Heart right ventricle (tissue), 16 donors: Measurements from ENCODE around the gene PDSS2. TPM values are rescaled to one million over a fixed set of nuclear protein-coding genes. Genes with fewer than 3 reads are reported as not detected.

Experiments used
- ATAC-seq, 8 donors: fragments of 200-7000 bp; cut with Tn5 transposase; one replicate each; pipeline ENCODE4 v1.9.1; 2020; ENCODE audit warnings: mild to moderate bottlenecking in 8 of 8, moderate library complexity in 8 of 8, moderate number of reproducible peaks in 1 of 8
- DNase-seq, 2 donors: peaks; one replicate each; pipeline ENCODE4 v3.0.0-alpha.2; 2020
- H3K27ac ChIP-seq, 10 donors: fragments of 200-600 bp; sonication (generic) in 2 of 10; one replicate each; pipeline versions ENCODE4 v1.5.0 to v1.8.0; 2020 to 2022; ENCODE audit warnings: mild to moderate bottlenecking in 3 of 10
- H3K27me3 ChIP-seq, 7 donors: fragments of 200-600 bp; one replicate each; pipeline ENCODE4 v1.8.0; 2021 to 2022; ENCODE audit warnings: mild to moderate bottlenecking in 2 of 7
- H3K36me3 ChIP-seq, 9 donors: fragments of 200-600 bp; sonication (generic) in 1 of 9; one replicate each; pipeline versions ENCODE4 v1.5.0 to v1.8.0; 2020 to 2022; ENCODE audit warnings: mild to moderate bottlenecking in 2 of 9
- H3K4me1 ChIP-seq, 9 donors: fragments of 200-600 bp; sonication (generic) in 1 of 9; one replicate each; pipeline versions ENCODE4 v1.5.0 to v1.8.0; 2020 to 2022; ENCODE audit warnings: mild to moderate bottlenecking in 4 of 9
- H3K4me3 ChIP-seq, 10 donors: fragments of 200-600 bp; sonication (generic) in 2 of 10; one replicate each; pipeline versions ENCODE4 v1.5.0 to v1.8.0; 2020 to 2022; ENCODE audit warnings: mild to moderate bottlenecking in 7 of 10, moderate library complexity in 2 of 10
- H3K9me3 ChIP-seq, 11 donors: fragments of 200-600 bp in 10 of 11; sonication (generic) in 2 of 11; one replicate each; pipeline versions ENCODE4 v1.5.0 to v1.8.0; 2013 to 2022; ENCODE audit warnings: mild to moderate bottlenecking in 2 of 11, control low read depth in 1 of 11, moderate library complexity in 1 of 11
- CTCF ChIP-seq, 9 donors: fragments of 200-600 bp; sonication (generic) in 2 of 9; IDR thresholded peaks; one replicate each; pipeline versions ENCODE4 v1.5.0 to v1.8.0; 2021 to 2022; ENCODE audit warnings: antibody characterized with exemption in 9 of 9, mild to moderate bottlenecking in 5 of 9, moderate library complexity in 1 of 9
- WGBS, 2 donors: extraction: QIAGEN DNeasy Blood & Tissue Kit; methylation state at CpG; one replicate each; pipeline ENCODE4 v1.1.7; 2013; ENCODE audit warnings: inconsistent platforms in 1 of 2; 5-methylcytosine and 5-hydroxymethylcytosine counted together
- intact Hi-C, 10 donors: fragments of 100-400 bp; cut with DNase I; formaldehyde crosslinking; loops; one replicate each; pipeline versions ENCODE4 v1.11.1 to v1.14.2; 2022
- polyA plus RNA-seq, 2 donors: library from polyadenylated mRNA; stranded (reverse); fragments of 200-250 nt; gene quantifications; one replicate each; pipeline ENCODE4 v1.2.3, GENCODE V29; 2013
- total RNA-seq, 10 donors: library from RNA; stranded (reverse); fragmentation: NEBNext Ultra II Directional in 3 of 10; extraction: Animal tissue kit (Norgen Biotek cat#: 25700) in 3 of 10; gene quantifications; one replicate each; pipeline versions ENCODE4 v1.2.1 to v1.2.4, GENCODE V29; 2021 to 2023
- donor health status: Arrhythmogenic right ventricular cardiomyopathy.
- donor health status: ischemic (EF 13 %, LVEDD 7.1; RV severe dilation, severe dysfunction).
- donor health status: healthy with polysubstance abuse.
- donor health status: DM: no; HTN: yes; CAD: no.
- donor health status: DM: no; HTN: no; CAD: no.
- donor health status: ischemic (EF 25% LVEDD 6.9; RV normal size, moderate dysfunction).
- donor health status: ischemic (EF 25% LVEDD 5.7; RV mildly dilated, moderate dysfunction).
- donor health status: healthy.
- donor health status: DM: yes; HTN: yes; CAD: no.
- donor health status: Ischemic cardiomyopathy.
- donor health status: ischemic (EF 35%, LVEDD 5.7; RV mildly dilated, moderate dysfunction).
- donor health status: nonischemic (EF 11% LVEDD 7.7; RV severe dilation, severe dysfunction).
- donor health status: DM: yes; HTN: yes; CAD: no.
- donor health status: PGD.
- donor health status: ischemic (EF 29% LVEDD 5.4; RV normal size, mild dysfunction).
- donor health status: nonischemic (EF 23%, LVEDD 6.1; RV moderate dilation, normal function).

PDSS2 gene
- total and polyA plus RNA-seq, 12 donors = 5.5 to 22.2 (median 18.0) TPM

GRCh38 chr6:107106165-107106564, 353.2 kb downstream of the PDSS2 start:
- H3K4me3 ChIP-seq = no peak overlapping the region
- H3K4me1 ChIP-seq = peaks cover 0 to 14% (median 3%) of the 10 kb centered on the region in 9 donors
- intact Hi-C loops = no loop called here
- no peaks in the 10 kb centered on the region for H3K9me3 ChIP-seq
- TF ChIP-seq CTCF (IDR thresholded peaks at IDR 0.05) = no peak
- ATAC-seq (no peak), DNase-seq (no peak)
- WGBS, 2 donors = 78 to 79% methylated on average over 3 of the region's 3 CpGs
- no peaks in the 10 kb centered on the region for H3K27me3 ChIP-seq
- H3K27ac ChIP-seq = no peak overlapping the region
- H3K36me3 ChIP-seq = no peaks in the 10 kb centered on the region

- ATAC-seq = no peak
- no peaks in the 10 kb centered on the region for H3K36me3 ChIP-seq
- no peaks in the 10 kb centered on the region for H3K9me3 ChIP-seq
- H3K27ac ChIP-seq = no peak overlapping the region
- DNase-seq = no peak
- no peaks in the 10 kb centered on the region for H3K27me3 ChIP-seq
- intact Hi-C loops = no loop called here
- no peak overlapping the region for H3K4me3 ChIP-seq
- H3K4me1 ChIP-seq = peaks cover 0 to 19% (median 3%) of the 10 kb centered on the region in 9 donors
- TF ChIP-seq CTCF (IDR thresholded peaks at IDR 0.05) = no peak
- WGBS, 2 donors = 71 to 74% methylated on average over 7 of the region's 7 CpGs
Measured at GRCh38 chr6:107105511-107106116, 353.8 kb downstream of the PDSS2 start.

- DNase-seq = no peak
- intact Hi-C loops = no loop called here
- WGBS, 2 donors = 85 to 91% methylated on average over 6 of the region's 6 CpGs
Measured at GRCh38 chr6:107103082-107103481, 356.3 kb downstream of the PDSS2 start.

More at GRCh38 chr6:107103082-107103481, 356.3 kb downstream of the PDSS2 start:
- H3K27ac ChIP-seq = no peak overlapping the region
- no peaks in the 10 kb centered on the region for H3K27me3 ChIP-seq
- TF ChIP-seq CTCF (IDR thresholded peaks at IDR 0.05) = no peak
- no peaks in the 10 kb centered on the region for H3K36me3 ChIP-seq
- H3K4me1 ChIP-seq = peaks cover 0 to 19% (median 0%) of the 10 kb centered on the region in 9 donors
- no peak for ATAC-seq
- no peak overlapping the region for H3K4me3 ChIP-seq
- H3K9me3 ChIP-seq = no peaks in the 10 kb centered on the region

Other genes with a start within 250 kb of the PDSS2 start
- gene SOBP, start 30.6 kb upstream of the PDSS2 start, total RNA-seq = 10 to 100 TPM; 11.1 to 25.3 (median 19.6) TPM
- gene SOBP, start 30.6 kb upstream of the PDSS2 start, polyA plus RNA-seq = 1 to 10 TPM; 5.2 to 9.7 TPM